K562 (cell line): ENCODE data around the gene GVQW3. TPM values are rescaled to one million over a fixed set of nuclear protein-coding genes. Genes with fewer than 3 reads are reported as not detected.

Source experiments
- C11orf30 ChIP-seq: fragments of 450-650 bp; IDR thresholded peaks from 2 replicates; pipeline ENCODE4 v1.6.1; 2016; ENCODE audit warnings: low read depth, mild to moderate bottlenecking
- DPF2 ChIP-seq: fragments of 450-650 bp; IDR thresholded peaks from 2 replicates; pipeline ENCODE4 v1.6.1; 2016
- EGR1 ChIP-seq: fragments of 450-650 bp; conservative IDR thresholded peaks from 2 replicates; pipeline ENCODE4 v1.6.1; 2017; ENCODE audit warnings: mild to moderate bottlenecking
- FOSL1 ChIP-seq: fragments of 200-800 bp; sonication (Bioruptor generic); conservative IDR thresholded peaks from 2 replicates; pipeline ENCODE4 v1.6.1; 2016; ENCODE audit warnings: missing genetic modification characterization, missing compliant biosample characterization
- FOXK2 ChIP-seq, 2 experiments: fragments of 450-650 bp; IDR thresholded peaks in 1 of 2; conservative IDR thresholded peaks in 1 of 2; 2 replicates each; pipeline ENCODE4 v1.6.1; 2016; ENCODE audit warnings: low read depth in 2 of 2, mild to moderate bottlenecking in 1 of 2
- HDAC3 ChIP-seq: fragments of 450-650 bp; IDR thresholded peaks from 2 replicates; pipeline ENCODE4 v1.6.1; 2018; ENCODE audit warnings: borderline replicate concordance, mild to moderate bottlenecking, moderate library complexity; ENCODE audit not compliant: partially characterized antibody
- HNRNPLL ChIP-seq: fragments of 200-400 bp; formaldehyde crosslinking; IDR thresholded peaks from 2 replicates; pipeline ENCODE4 v1.6.1; 2017; ENCODE audit warnings: low read length, low read depth, mild to moderate bottlenecking; ENCODE audit not compliant: poor library complexity, severe bottlenecking
- KAT2B ChIP-seq: IDR thresholded peaks from one replicate; pipeline ENCODE4 v1.6.1; 2012; ENCODE audit warnings: low read depth, mild to moderate bottlenecking, control low read depth, inconsistent platforms, low read length, moderate library complexity
- MEF2D ChIP-seq: conservative IDR thresholded peaks from 2 replicates; pipeline ENCODE4 v1.6.1; 2016; ENCODE audit warnings: low read depth, missing genetic modification characterization, missing compliant biosample characterization
- MIER1 ChIP-seq: fragments of 450-650 bp; IDR thresholded peaks from 2 replicates; pipeline ENCODE4 v1.6.1; 2016; ENCODE audit warnings: antibody characterized with exemption, mild to moderate bottlenecking, low read depth
- MYBL2 ChIP-seq, 2 experiments: fragments of 450-650 bp in 1 of 2; sonication (generic) in 1 of 2; formaldehyde crosslinking in 1 of 2; IDR thresholded peaks; 2 replicates each; pipeline versions ENCODE4 v1.6.1 to v1.8.1; 2017 to 2022; ENCODE audit warnings: borderline replicate concordance in 1 of 2, inconsistent platforms in 1 of 2, low read depth in 1 of 2, mild to moderate bottlenecking in 1 of 2, missing genetic modification reagents in 1 of 2, moderate library complexity in 1 of 2
- NFE2 ChIP-seq: IDR thresholded peaks from 2 replicates; pipeline ENCODE4 v1.6.1; 2014; ENCODE audit warnings: antibody characterized with exemption, low read depth
- NFE2L1 ChIP-seq: fragments of 450-650 bp; IDR thresholded peaks from 2 replicates; pipeline ENCODE4 v1.6.1; 2016; ENCODE audit warnings: missing genetic modification characterization, low read depth, mild to moderate bottlenecking, missing compliant biosample characterization, moderate library complexity, borderline replicate concordance
- PHF20 ChIP-seq: fragments of 450-650 bp; IDR thresholded peaks from 2 replicates; pipeline ENCODE4 v1.6.1; 2018; ENCODE audit not compliant: partially characterized antibody
- SMARCA4 ChIP-seq: fragments of 450-650 bp; IDR thresholded peaks from 2 replicates; pipeline ENCODE4 v1.6.1; 2016
- SPI1 ChIP-seq: IDR thresholded peaks from 2 replicates; pipeline ENCODE4 v1.6.1; 2011; ENCODE audit warnings: low read depth, low read length, control low read depth, borderline replicate concordance
- TAF1 ChIP-seq: IDR thresholded peaks from 2 replicates; pipeline ENCODE4 v1.6.1; 2011; ENCODE audit warnings: mild to moderate bottlenecking, low read length, moderate library complexity; ENCODE audit not compliant: insufficient read depth, control insufficient read depth, severe bottlenecking; ENCODE audit errors: extremely low read depth
- ZBTB17 ChIP-seq: fragments of 450-650 bp; formaldehyde crosslinking; IDR thresholded peaks from 2 replicates; pipeline ENCODE4 v1.4.0; 2020; ENCODE audit warnings: mild to moderate bottlenecking
- ZNF24 ChIP-seq: fragments of 450-650 bp; IDR thresholded peaks from 2 replicates; pipeline ENCODE4 v1.6.1; 2016
- polyA plus RNA-seq, 8 experiments: library from polyadenylated mRNA; depleted of rRNA in 4 of 8; stranded (reverse) in 5 of 8; unstranded in 3 of 8; fragments of >200 nt; fragmentation: Nextera tagmentation in 2 of 8; fragmentation: Illumina TruSeq in 1 of 8; extraction: Ambion mirVana in 2 of 8; extraction: Trizol in 1 of 8; gene quantifications; 2 replicates each; pipeline versions ENCODE4 v1.2.1 to v1.2.3, GENCODE V29; 2011 to 2014; ENCODE audit warnings: inconsistent platforms in 1 of 8, missing spikeins in 1 of 8
- total RNA-seq, 7 experiments: library from RNA; depleted of rRNA in 6 of 7; stranded (reverse); fragments of >200 nt in 6 of 7; fragmentation: Illumina TruSeq in 2 of 7; extraction: Trizol in 2 of 7; gene quantifications; 2 replicates each; pipeline versions ENCODE4 v1.2.1 to v1.2.3, GENCODE V29; 2011 to 2021; ENCODE audit warnings: low replicate concordance in 1 of 7
- TF ChIP-seq, protein P1 (sequence below): fragments of 450-650 bp; IDR thresholded peaks from 2 replicates; pipeline ENCODE4 v1.6.1; 2016; ENCODE audit warnings: low read depth

The GVQW3 gene
- total and polyA plus RNA-seq, 9 of the 15 experiments (the other 6 are each of a cell fraction or from before 2014, with no cell fraction given) = 0.66 to 5.7 (median 2.1) TPM

DNA sequence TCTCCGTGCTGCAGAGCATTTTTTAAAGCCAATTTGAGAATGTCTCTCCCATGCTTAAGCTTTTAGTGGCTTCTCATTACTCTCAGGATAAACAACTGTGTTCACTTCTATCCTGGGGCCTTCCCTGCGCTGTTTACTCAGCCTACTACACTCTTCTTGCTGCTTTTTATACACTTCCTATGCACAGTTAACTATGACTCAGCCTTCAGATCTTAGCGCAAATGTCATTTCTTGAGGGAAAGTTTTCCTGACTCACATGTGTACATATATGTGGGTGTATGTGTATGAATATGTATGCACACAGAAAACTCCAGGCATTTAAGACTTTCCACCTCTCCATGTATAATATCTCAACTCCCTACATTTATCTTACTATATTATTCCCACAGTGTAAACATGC is 10.0 kb upstream of the GVQW3 start (continued):
- TF ChIP-seq HDAC3 (peak; percentile 49), MIER1 (no peak), ZNF24 (peak; percentile 77; the same call in 1 of the 2 replicates), DPF2 (peak; percentile 47), HNRNPLL (peak; percentile 96), SPI1 (0 out of 2 replicates have a peak, but pooled peaks have one; percentile 29), FOSL1 (tag) (peak; percentile 82), MYBL2 (IDR thresholded peaks at IDR 0.05; ENCODE audit: low read depth) (no peak), MYBL2 (CRISPR knock-in tag; IDR thresholded peaks at IDR 0.05; ENCODE audit: borderline replicate concordance) (no peak), TAF1 (no peak), PHF20 (peak; percentile 44), FOXK2 (conservative IDR thresholded peaks at IDR 0.05 in 1 of 2, IDR thresholded peaks at IDR 0.05 in 1 of 2; ENCODE audit: low read depth in 2 of 2) (peak in 1 of 2 experiments; percentile 79), NFE2L1 (tag) (no peak), ZBTB17 (0 out of 2 replicates have a peak, but pooled peaks have one; percentile 29), KAT2B (no peak), MEF2D (tag) (no peak), EGR1 (peak; percentile 57), C11orf30 (peak; percentile 68; the same call in 1 of the 2 replicates), NFE2 (peak; percentile 75), SMARCA4 (peak; percentile 72; the same call in 1 of the 2 replicates)
- TF ChIP-seq, protein P1, sequence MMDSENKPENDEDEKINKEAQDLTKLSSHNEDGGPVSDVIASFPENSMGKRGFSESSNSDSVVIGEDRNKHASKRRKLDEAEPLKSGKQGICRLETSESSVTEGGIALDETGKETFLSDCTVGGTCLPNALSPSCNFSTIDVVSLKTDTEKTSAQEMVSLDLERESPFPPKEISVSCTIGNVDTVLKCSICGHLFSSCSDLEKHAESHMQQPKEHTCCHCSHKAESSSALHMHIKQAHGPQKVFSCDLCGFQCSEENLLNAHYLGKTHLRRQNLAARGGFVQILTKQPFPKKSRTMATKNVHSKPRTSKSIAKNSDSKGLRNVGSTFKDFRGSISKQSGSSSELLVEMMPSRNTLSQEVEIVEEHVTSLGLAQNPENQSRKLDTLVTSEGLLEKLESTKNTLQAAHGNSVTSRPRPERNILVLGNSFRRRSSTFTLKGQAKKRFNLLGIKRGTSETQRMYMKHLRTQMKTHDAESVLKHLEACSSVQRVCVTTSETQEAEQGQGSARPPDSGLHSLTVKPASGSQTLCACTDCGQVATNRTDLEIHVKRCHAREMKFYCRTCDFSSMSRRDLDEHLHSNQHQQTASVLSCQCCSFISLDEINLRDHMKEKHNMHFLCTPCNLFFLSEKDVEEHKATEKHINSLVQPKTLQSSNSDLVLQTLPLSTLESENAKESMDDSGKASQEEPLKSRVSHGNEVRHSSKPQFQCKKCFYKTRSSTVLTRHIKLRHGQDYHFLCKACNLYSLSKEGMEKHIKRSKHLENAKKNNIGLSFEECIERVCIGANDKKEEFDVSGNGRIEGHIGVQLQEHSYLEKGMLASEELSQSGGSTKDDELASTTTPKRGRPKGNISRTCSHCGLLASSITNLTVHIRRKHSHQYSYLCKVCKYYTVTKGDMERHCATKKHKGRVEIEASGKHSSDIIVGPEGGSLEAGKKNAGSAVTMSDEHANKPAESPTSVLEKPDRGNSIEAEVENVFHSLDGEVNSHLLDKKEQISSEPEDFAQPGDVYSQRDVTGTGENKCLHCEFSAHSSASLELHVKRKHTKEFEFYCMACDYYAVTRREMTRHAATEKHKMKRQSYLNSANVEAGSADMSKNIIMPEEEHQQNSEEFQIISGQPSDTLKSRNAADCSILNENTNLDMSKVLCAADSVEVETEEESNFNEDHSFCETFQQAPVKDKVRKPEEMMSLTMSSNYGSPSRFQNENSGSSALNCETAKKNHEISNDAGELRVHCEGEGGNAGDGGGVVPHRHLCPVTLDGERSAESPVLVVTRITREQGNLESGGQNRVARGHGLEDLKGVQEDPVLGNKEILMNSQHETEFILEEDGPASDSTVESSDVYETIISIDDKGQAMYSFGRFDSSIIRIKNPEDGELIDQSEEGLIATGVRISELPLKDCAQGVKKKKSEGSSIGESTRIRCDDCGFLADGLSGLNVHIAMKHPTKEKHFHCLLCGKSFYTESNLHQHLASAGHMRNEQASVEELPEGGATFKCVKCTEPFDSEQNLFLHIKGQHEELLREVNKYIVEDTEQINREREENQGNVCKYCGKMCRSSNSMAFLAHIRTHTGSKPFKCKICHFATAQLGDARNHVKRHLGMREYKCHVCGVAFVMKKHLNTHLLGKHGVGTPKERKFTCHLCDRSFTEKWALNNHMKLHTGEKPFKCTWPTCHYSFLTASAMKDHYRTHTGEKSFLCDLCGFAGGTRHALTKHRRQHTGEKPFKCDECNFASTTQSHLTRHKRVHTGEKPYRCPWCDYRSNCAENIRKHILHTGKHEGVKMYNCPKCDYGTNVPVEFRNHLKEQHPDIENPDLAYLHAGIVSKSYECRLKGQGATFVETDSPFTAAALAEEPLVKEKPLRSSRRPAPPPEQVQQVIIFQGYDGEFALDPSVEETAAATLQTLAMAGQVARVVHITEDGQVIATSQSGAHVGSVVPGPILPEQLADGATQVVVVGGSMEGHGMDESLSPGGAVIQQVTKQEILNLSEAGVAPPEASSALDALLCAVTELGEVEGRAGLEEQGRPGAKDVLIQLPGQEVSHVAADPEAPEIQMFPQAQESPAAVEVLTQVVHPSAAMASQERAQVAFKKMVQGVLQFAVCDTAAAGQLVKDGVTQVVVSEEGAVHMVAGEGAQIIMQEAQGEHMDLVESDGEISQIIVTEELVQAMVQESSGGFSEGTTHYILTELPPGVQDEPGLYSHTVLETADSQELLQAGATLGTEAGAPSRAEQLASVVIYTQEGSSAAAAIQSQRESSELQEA = no peak
